ENCODE data around the gene CHRNB2. TPM values are rescaled to one million over a fixed set of nuclear protein-coding genes. Genes with fewer than 3 reads are reported as not detected.

CHRNB2 gene
- polyA plus RNA-seq, 10 donors, result 0.07 to 1.4 (median 0.23) TPM

- no peak for DNase-seq
Observed at GRCh38 chr1:154609398-154610380, 42.1 kb downstream of the CHRNB2 start.

- DNase-seq, result no peak
Observed at GRCh38 chr1:154611150-154611862, 43.7 kb downstream of the CHRNB2 start.

GRCh38 chr1:154614247-154614646 is 46.7 kb downstream of the CHRNB2 start:
- DNase-seq, result no peak

- no peak for DNase-seq
Observed at GRCh38 chr1:154614901-154615300, 47.3 kb downstream of the CHRNB2 start.

GRCh38 chr1:154615411-154615810 is 47.8 kb downstream of the CHRNB2 start:
- no peak for DNase-seq

- no peak for DNase-seq
Observed at GRCh38 chr1:154616659-154617345, 49.2 kb downstream of the CHRNB2 start.

GRCh38 chr1:154619181-154619948 is 51.8 kb downstream of the CHRNB2 start:
- no peak for DNase-seq

GRCh38 chr1:154620751-154621150 is 53.2 kb downstream of the CHRNB2 start:
- no peak for DNase-seq

GRCh38 chr1:154621875-154622274 is 54.3 kb downstream of the CHRNB2 start:
- no peak for DNase-seq

- no peak for DNase-seq
Observed at GRCh38 chr1:154622503-154623039, 55.0 kb downstream of the CHRNB2 start.

GRCh38 chr1:154623358-154623757 is 55.8 kb downstream of the CHRNB2 start:
- DNase-seq, result peak in 1 of 3 donors; percentile 23

- peak in 1 of 3 donors; percentile 53 for DNase-seq
Observed at GRCh38 chr1:154624746-154625643, 57.4 kb downstream of the CHRNB2 start.

- no peak for DNase-seq
Observed at GRCh38 chr1:154626456-154627256, 59.1 kb downstream of the CHRNB2 start.

GRCh38 chr1:154627257-154628120 is 59.9 kb downstream of the CHRNB2 start:
- peak; percentile 88 to 96 (median 93) for DNase-seq

GRCh38 chr1:154628121-154628405 is 60.5 kb downstream of the CHRNB2 start:
- DNase-seq, result no peak

GRCh38 chr1:154629061-154629674 is 61.6 kb downstream of the CHRNB2 start:
- DNase-seq, result no peak

All from muscle of back (tissue), 11 donors.